Neural crest cell (in vitro differentiated cells): ENCODE data around the gene PRAC1. TPM values are rescaled to one million over a fixed set of nuclear protein-coding genes. Genes with fewer than 3 reads are reported as not detected.

Experiments
- DNase-seq: peaks from one replicate; pipeline ENCODE4 v3.0.0; 2021; ENCODE audit warnings: low read depth, mixed read lengths, low spot score
- H3K27ac Mint-ChIP-seq: one replicate; pipeline ENCODE4 v1.8.0; 2021; ENCODE audit warnings: mild to moderate bottlenecking, mixed read lengths; ENCODE audit not compliant: unreplicated experiment
- H3K27me3 Mint-ChIP-seq: 2 replicates; pipeline ENCODE4 v1.8.0; 2021; ENCODE audit warnings: low read depth, mild to moderate bottlenecking, mixed read lengths
- H3K36me3 Mint-ChIP-seq: 2 replicates; pipeline ENCODE4 v1.8.0; 2021; ENCODE audit warnings: low read depth, mild to moderate bottlenecking, mixed read lengths
- H3K4me1 Mint-ChIP-seq: 2 replicates; pipeline ENCODE4 v1.8.0; 2021; ENCODE audit warnings: mixed read lengths
- H3K4me3 Mint-ChIP-seq: one replicate; pipeline ENCODE4 v1.8.0; 2021; ENCODE audit warnings: mild to moderate bottlenecking, mixed read lengths
- H3K9me3 Mint-ChIP-seq: 2 replicates; pipeline ENCODE4 v1.8.0; 2021; ENCODE audit warnings: mixed read lengths
- total RNA-seq: library from RNA; stranded (reverse); gene quantifications from 2 replicates; pipeline ENCODE4 v1.2.1, GENCODE V29; 2021
- TF ChIP-seq, protein P1 (sequence below): fragments of 200-600 bp; sonication (generic); conservative IDR thresholded peaks from 2 replicates; pipeline ENCODE4 v1.5.0; 2021; ENCODE audit warnings: antibody characterized with exemption, mild to moderate bottlenecking

The PRAC1 gene
- total RNA-seq, 1 donor from 2014 or later, result not detected

- DNase-seq, result no peak
- Mint-ChIP-seq H3K27ac (no peak overlapping the region), H3K36me3 (peaks cover 3% of the 10 kb centered on the region), H3K4me1 (no peaks in the 10 kb centered on the region), H3K9me3 (no peaks in the 10 kb centered on the region), H3K4me3 (no peak overlapping the region), H3K27me3 (peaks cover 100% of the 10 kb centered on the region)
- TF ChIP-seq, protein P1, sequence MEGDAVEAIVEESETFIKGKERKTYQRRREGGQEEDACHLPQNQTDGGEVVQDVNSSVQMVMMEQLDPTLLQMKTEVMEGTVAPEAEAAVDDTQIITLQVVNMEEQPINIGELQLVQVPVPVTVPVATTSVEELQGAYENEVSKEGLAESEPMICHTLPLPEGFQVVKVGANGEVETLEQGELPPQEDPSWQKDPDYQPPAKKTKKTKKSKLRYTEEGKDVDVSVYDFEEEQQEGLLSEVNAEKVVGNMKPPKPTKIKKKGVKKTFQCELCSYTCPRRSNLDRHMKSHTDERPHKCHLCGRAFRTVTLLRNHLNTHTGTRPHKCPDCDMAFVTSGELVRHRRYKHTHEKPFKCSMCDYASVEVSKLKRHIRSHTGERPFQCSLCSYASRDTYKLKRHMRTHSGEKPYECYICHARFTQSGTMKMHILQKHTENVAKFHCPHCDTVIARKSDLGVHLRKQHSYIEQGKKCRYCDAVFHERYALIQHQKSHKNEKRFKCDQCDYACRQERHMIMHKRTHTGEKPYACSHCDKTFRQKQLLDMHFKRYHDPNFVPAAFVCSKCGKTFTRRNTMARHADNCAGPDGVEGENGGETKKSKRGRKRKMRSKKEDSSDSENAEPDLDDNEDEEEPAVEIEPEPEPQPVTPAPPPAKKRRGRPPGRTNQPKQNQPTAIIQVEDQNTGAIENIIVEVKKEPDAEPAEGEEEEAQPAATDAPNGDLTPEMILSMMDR, result no peak
These were observed 27.6 kb upstream of the PRAC1 start for GRCh38 chr17:48749621-48750553.

GRCh38 chr17:48748718-48749566 is 26.6 kb upstream of the PRAC1 start:
- Mint-ChIP-seq H3K27ac (no peak overlapping the region), H3K4me3 (no peak overlapping the region), H3K27me3 (peaks cover 100% of the 10 kb centered on the region), H3K4me1 (no peaks in the 10 kb centered on the region), H3K9me3 (no peaks in the 10 kb centered on the region), H3K36me3 (peaks cover 3% of the 10 kb centered on the region)
- TF ChIP-seq, protein P1, result no peak
- DNase-seq, result no peak

GRCh38 chr17:48747445-48748363 is 25.4 kb upstream of the PRAC1 start:
- H3K4me1 Mint-ChIP-seq, result no peaks in the 10 kb centered on the region
- H3K9me3 Mint-ChIP-seq, result no peaks in the 10 kb centered on the region
- no peak for DNase-seq
- no peak overlapping the region for H3K4me3 Mint-ChIP-seq
- peaks cover 3% of the 10 kb centered on the region for H3K36me3 Mint-ChIP-seq
- no peak overlapping the region for H3K27ac Mint-ChIP-seq
- H3K27me3 Mint-ChIP-seq, result peaks cover 100% of the 10 kb centered on the region
- TF ChIP-seq, protein P1, result no peak

DNA sequence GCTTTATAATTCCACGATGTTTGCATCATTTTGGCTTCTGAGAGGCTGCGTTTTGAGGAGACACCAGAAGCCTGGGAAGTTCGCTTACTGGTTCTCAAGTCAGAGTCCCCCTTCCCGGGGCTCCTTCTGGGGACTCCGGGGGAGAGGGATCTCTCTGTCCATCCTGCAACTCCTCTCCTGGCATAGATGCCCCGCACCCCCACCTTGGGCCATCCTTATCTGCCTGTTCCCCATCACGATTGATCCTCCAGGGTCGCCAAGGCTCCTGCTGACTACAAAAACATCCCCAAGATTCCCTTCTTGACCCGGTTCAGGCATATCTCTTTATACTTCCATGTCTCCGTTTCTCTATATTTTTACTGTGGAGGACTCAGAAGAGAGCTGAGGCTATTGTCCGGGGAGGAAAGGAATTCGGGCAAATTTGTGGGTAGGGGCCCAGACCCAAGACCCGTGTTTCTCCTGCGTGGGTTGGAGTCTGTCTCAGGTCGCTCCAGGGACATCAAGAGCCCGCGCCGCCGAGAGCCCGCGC is 24.7 kb upstream of the PRAC1 start:
- no peak overlapping the region for H3K4me3 Mint-ChIP-seq
- H3K36me3 Mint-ChIP-seq, result peaks cover 3% of the 10 kb centered on the region
- H3K27ac Mint-ChIP-seq, result no peak overlapping the region
- no peak for DNase-seq
- H3K9me3 Mint-ChIP-seq, result no peaks in the 10 kb centered on the region
- TF ChIP-seq, protein P1, result no peak
- no peaks in the 10 kb centered on the region for H3K4me1 Mint-ChIP-seq
- peaks cover 100% of the 10 kb centered on the region for H3K27me3 Mint-ChIP-seq
